Measurements from ENCODE around the gene PPP6R3. TPM values are rescaled to one million over a fixed set of nuclear protein-coding genes. Genes with fewer than 3 reads are reported as not detected.

PPP6R3 gene
- total and polyA plus RNA-seq, 2 of the 8 experiments (the other 6 are each of a cell fraction or from before 2014, with no cell fraction given) = 44.6 to 150 TPM

DNA sequence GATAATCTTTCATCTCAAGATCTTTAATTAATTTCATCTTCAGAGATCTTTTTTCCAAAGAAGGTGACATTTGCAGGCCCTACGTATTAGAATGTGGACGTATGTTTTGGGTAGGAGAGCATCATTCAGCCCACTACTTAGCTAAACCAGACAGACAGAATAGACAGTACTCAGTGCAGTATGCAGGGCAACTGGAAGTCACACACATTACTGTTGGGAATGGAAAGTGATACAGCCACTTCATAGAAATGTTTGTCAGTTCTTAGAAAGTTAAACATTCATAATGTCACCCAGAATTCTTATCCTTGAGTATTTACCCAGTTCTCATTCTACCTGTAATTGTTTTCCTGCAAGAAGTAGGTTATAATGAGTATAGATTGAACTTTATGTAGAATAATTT is 102.9 kb downstream of the PPP6R3 start (continued):
- no peak for TF ChIP-seq GTF2F1 (IDR thresholded peaks at IDR 0.05; ENCODE audit: borderline replicate concordance, low read depth, low read length)
- TF ChIP-seq KDM5A (IDR thresholded peaks at IDR 0.05; ENCODE audit: low read length) = no peak
- TF ChIP-seq TAF7 (optimal IDR thresholded peaks at IDR 0.05; ENCODE audit: borderline replicate concordance, low read depth, low read length) = no peak
- no peak for TF ChIP-seq EZH2 (IDR thresholded peaks at IDR 0.05; ENCODE audit: low read depth, low read length, severe bottlenecking)
- no peak for TF ChIP-seq CBX5 (IDR thresholded peaks at IDR 0.05; ENCODE audit: low read depth, low read length)
- no peak for TF ChIP-seq FOSL1 (IDR thresholded peaks at IDR 0.05; ENCODE audit: insufficient read depth, low read depth, low read length)
